Left ventricle myocardium inferior (tissue), 1 donor: Measurements from ENCODE around the gene CNPPD1. TPM values are rescaled to one million over a fixed set of nuclear protein-coding genes. Genes with fewer than 3 reads are reported as not detected.

Experiments used
- DNase-seq: peaks from one replicate; pipeline ENCODE4 v3.0.0-alpha.2; 2020
- H3K27ac ChIP-seq: fragments of 200-600 bp; replicated peaks from 2 replicates; pipeline ENCODE4 v1.8.0; 2021
- H3K27me3 ChIP-seq: fragments of 200-600 bp; 2 replicates; pipeline ENCODE4 v1.8.0; 2021; ENCODE audit warnings: low read depth
- H3K36me3 ChIP-seq: fragments of 200-600 bp; 2 replicates; pipeline ENCODE4 v1.8.0; 2021
- H3K4me1 ChIP-seq: fragments of 200-600 bp; 2 replicates; pipeline ENCODE4 v1.8.0; 2021
- H3K4me3 ChIP-seq: fragments of 200-600 bp; 2 replicates; pipeline ENCODE4 v1.8.0; 2021; ENCODE audit warnings: mild to moderate bottlenecking, moderate library complexity
- H3K9me3 ChIP-seq: fragments of 200-600 bp; replicated peaks from 2 replicates; pipeline ENCODE4 v1.8.0; 2021
- intact Hi-C: fragments of 100-400 bp; cut with micrococcal nuclease; formaldehyde crosslinking; loops from one replicate; pipeline ENCODE4 v1.11.0; 2022
- total RNA-seq: library from RNA; stranded (reverse); fragmentation: NEBNext Ultra II Directional; extraction: Animal tissue kit (Norgen Biotek cat#: 25700); gene quantifications from one replicate; pipeline ENCODE4 v1.2.1, GENCODE V29; 2021
- TF ChIP-seq, protein P1 (sequence below): fragments of 200-600 bp; IDR thresholded peaks from 2 replicates; pipeline ENCODE4 v1.8.0; 2021; ENCODE audit warnings: antibody characterized with exemption, mild to moderate bottlenecking, borderline replicate concordance
- donor health status: DM: no; HTN: yes; CAD: no; lungs with severe emphysema.

CNPPD1 gene
- total RNA-seq, 1 donor from 2014 or later, result 58.1 TPM

DNA sequence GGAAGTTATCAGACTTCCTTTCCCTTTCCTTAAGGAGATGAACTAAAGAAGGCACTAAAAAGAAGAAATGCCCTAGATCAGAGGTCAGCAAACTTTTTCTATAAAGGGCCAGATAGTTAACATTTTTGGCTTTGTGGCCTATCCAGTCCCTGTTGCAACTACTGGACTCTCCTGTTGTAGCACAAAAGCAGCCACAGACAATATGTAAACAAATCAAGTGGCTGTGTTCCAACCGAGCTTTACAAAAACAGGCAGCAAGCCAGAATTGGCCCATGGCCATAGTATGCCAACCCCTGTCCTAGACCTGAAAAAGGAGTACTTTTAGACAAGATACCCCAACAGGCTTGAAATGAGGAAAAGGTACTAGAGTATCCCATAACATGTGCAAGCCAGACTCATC is 27.1 kb downstream of the CNPPD1 start:
- DNase-seq, result no peak
- intact Hi-C loops, result loop anchor here (5.0 kb wide), 1 partner anchor 92 kb away; no protein-coding TSS in a partner anchor
- TF ChIP-seq, protein P1, sequence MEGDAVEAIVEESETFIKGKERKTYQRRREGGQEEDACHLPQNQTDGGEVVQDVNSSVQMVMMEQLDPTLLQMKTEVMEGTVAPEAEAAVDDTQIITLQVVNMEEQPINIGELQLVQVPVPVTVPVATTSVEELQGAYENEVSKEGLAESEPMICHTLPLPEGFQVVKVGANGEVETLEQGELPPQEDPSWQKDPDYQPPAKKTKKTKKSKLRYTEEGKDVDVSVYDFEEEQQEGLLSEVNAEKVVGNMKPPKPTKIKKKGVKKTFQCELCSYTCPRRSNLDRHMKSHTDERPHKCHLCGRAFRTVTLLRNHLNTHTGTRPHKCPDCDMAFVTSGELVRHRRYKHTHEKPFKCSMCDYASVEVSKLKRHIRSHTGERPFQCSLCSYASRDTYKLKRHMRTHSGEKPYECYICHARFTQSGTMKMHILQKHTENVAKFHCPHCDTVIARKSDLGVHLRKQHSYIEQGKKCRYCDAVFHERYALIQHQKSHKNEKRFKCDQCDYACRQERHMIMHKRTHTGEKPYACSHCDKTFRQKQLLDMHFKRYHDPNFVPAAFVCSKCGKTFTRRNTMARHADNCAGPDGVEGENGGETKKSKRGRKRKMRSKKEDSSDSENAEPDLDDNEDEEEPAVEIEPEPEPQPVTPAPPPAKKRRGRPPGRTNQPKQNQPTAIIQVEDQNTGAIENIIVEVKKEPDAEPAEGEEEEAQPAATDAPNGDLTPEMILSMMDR, result no peak
- peaks cover 75% of the 10 kb centered on the region for H3K36me3 ChIP-seq
- no peaks in the 10 kb centered on the region for H3K9me3 ChIP-seq
- no peaks in the 10 kb centered on the region for H3K27me3 ChIP-seq
- no peak overlapping the region for H3K27ac ChIP-seq
- no peak overlapping the region for H3K4me3 ChIP-seq
- peaks cover 8% of the 10 kb centered on the region for H3K4me1 ChIP-seq

GRCh38 chr2:219142329-219142728 is 34.4 kb downstream of the CNPPD1 start:
- no peaks in the 10 kb centered on the region for H3K9me3 ChIP-seq
- H3K4me3 ChIP-seq, result no peak overlapping the region
- H3K36me3 ChIP-seq, result peaks cover 95% of the 10 kb centered on the region
- TF ChIP-seq, protein P1, result no peak
- intact Hi-C loops, result no loop called here
- H3K4me1 ChIP-seq, result no peaks in the 10 kb centered on the region
- H3K27me3 ChIP-seq, result no peaks in the 10 kb centered on the region
- no peak for DNase-seq
- H3K27ac ChIP-seq, result no peak overlapping the region

GRCh38 chr2:219140722-219141121 is 36.0 kb downstream of the CNPPD1 start:
- TF ChIP-seq, protein P1, result no peak
- H3K9me3 ChIP-seq, result no peaks in the 10 kb centered on the region
- H3K4me3 ChIP-seq, result no peak overlapping the region
- no peaks in the 10 kb centered on the region for H3K27me3 ChIP-seq
- DNase-seq, result no peak
- intact Hi-C loops, result no loop called here
- no peaks in the 10 kb centered on the region for H3K4me1 ChIP-seq
- H3K27ac ChIP-seq, result no peak overlapping the region
- H3K36me3 ChIP-seq, result peaks cover 79% of the 10 kb centered on the region

DNA sequence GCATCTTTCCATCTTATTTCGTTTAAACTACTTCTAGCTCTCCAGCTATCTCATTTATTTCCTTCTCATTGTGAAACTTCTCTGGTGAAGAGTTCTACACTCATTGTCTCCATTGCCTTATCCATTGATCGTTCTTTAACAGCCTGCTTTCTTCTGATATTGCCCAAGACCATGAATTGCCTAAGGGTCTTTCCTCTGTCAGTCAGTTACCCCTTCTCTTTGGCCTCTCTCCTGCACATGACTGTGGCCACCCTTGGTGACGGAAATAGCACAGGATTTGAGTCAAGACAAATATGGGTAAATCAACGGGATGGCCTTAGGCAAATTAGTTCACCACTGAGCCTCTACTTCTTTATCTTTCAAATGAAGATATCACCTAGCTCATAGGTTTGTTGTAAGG is 42.7 kb downstream of the CNPPD1 start:
- intact Hi-C loops, result no loop called here
- H3K4me1 ChIP-seq, result peaks cover under 1% of the 10 kb centered on the region
- no peak overlapping the region for H3K27ac ChIP-seq
- peaks cover 13% of the 10 kb centered on the region for H3K36me3 ChIP-seq
- H3K4me3 ChIP-seq, result no peak overlapping the region
- DNase-seq, result no peak
- TF ChIP-seq, protein P1, result no peak
- no peaks in the 10 kb centered on the region for H3K9me3 ChIP-seq
- no peaks in the 10 kb centered on the region for H3K27me3 ChIP-seq

DNA sequence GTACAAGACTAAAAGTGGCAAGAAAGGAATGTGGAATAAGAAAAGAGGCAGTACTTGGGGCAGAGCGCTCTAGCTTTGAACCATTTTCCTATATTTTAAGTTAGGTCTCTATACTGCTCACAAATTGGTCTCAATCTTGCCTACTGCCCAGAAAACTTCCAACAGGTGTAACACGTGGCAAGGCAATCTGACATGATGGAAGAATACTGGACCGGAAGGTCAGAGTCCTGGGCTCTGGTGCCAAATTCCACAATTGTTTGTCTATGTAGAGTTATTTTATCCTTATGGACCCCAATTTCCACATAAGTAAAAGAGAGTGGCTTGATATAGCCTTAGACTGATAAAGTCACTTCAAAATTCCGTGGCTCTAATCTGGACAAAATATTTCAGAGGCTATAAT is 45.0 kb downstream of the CNPPD1 start:
- Histone ChIP-seq H3K9me3 (no peaks in the 10 kb centered on the region), H3K4me1 (peaks cover 11% of the 10 kb centered on the region), H3K27ac (no peak overlapping the region), H3K36me3 (no peaks in the 10 kb centered on the region), H3K27me3 (no peaks in the 10 kb centered on the region), H3K4me3 (no peak overlapping the region)
- intact Hi-C loops, result no loop called here
- DNase-seq, result no peak
- TF ChIP-seq, protein P1, result no peak

DNA sequence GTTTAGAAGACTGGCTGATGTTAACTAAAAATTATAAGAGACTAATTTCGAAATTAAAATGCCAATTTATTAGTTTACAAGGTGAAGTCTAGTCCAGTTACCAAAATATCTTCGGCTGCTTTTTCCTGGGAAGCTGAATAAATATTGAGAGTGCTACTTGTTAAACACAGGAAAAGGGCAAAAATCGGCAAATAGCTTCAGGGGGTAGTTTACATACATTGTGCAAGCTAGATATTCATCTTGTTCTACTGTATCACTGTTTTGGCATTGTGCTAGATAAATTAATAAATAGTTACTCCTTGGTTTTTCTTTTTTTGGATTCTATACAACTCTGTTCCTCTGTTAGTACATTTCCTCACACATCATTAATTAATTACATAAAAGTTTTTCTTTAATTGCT is 45.4 kb downstream of the CNPPD1 start:
- no peak for DNase-seq
- intact Hi-C loops, result no loop called here
- TF ChIP-seq, protein P1, result no peak
- Histone ChIP-seq H3K27ac (no peak overlapping the region), H3K27me3 (no peaks in the 10 kb centered on the region), H3K36me3 (no peaks in the 10 kb centered on the region), H3K4me1 (peaks cover 15% of the 10 kb centered on the region), H3K4me3 (no peak overlapping the region), H3K9me3 (no peaks in the 10 kb centered on the region)
